GM19351 (cell line): ENCODE data around the gene RLBP1.
A peak's percentile ranks its signal among the peaks of the same experiment; 100 is the strongest.

Source experiments
- ATAC-seq: cut with Tn5 transposase; IDR thresholded peaks from one replicate; pipeline ENCODE4 v1.9.1; 2021; ENCODE audit warnings: mild to moderate bottlenecking, moderate library complexity; ENCODE audit not compliant: unreplicated experiment

The RLBP1 gene

DNA sequence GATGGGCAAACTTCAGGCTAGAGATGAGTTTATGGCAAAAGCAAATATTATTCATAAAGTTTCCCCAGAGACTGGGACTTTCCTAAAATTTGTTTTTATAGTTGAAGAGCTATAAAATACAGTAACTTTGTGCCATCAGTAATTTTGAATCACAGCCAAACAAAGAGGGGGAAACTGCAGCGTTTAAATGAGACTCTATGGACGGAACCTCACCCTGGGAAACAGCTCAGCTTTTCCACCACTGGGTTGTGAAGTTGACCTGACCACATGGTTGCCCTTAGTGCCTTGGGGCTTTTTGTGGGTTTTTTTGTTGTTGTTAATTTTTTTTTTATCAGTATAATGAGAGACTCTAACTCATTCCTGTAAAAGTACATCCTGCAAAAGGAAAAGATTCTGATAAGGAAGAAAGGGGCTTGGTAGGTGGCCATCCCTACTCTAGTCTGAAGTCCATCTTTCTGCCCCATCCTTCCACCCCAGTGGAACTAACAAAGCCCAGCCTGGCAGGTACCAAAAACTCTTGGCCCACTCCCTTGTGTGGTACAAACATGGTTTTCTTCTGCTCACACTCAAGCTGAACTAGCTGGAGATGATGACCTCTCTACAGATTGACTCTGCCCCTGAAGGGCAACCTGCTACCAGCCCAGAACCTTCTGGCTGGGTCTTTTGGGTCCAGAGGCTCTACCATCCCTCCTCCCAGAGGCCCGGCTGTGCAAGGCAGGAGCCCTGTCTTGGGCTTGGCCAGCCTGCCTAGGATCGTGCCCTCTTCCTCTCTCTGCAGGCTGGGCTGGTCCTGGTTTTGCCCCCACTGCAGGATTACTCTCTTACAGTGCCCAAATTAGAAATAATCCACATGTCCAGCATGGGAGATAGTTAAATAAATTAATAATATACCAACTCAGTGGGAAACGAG, 41.2 kb downstream of the RLBP1 start:
- no peak for ATAC-seq

DNA sequence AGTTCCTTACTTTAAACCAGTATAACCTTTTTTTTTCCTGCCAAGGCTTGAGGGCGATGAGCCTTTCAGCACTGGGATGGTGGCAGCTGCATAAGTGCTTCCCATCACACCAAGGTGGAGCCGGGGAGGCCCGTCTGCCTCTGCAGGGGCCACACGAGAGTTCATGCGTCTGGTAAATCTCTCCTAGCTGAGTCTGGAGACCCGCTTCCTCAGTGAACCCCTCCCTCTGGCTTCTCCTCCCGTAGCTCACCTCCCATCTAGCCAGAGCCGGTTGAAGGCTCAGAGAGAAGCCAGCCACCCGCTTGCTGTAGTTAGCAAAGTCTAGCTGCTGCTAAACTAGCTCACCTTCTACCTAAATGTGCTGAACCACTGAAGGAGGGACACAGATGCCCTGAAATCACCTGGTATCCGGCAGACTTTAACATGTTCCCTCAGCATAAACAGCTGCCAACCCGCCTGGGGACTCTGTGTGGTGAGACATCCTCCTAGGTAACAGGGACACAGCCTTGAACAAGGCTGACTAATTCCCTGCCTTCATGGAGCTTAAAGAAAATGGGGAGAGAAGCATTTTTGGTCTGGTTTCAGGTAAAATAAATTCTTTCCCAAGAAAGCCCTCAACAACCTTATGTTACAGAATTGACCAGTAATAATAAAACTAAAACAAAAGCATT, 42.9 kb downstream of the RLBP1 start:
- no peak for ATAC-seq

- peak; percentile 45 for ATAC-seq
Observed at GRCh38 chr15:89177633-89178306, 43.6 kb downstream of the RLBP1 start.

DNA sequence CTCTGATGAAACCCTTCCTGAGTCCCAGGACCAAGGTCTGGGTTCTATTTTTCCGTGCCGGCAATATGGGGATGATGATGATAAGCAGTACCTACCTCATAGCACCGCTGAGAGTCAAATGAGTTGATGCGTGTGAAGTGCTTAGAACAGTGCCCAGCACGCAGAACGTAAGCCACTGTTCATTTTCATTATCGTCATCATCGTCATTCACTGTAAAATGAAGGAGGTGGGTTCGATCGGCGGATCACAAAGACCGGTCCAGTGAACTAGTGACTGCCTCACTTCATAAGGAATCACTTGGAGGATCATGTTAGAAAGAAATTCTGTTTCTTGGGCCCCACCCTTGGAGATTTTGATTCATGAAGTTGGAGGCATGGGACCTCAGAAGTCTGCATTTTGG, 44.3 kb downstream of the RLBP1 start:
- ATAC-seq: no peak

DNA sequence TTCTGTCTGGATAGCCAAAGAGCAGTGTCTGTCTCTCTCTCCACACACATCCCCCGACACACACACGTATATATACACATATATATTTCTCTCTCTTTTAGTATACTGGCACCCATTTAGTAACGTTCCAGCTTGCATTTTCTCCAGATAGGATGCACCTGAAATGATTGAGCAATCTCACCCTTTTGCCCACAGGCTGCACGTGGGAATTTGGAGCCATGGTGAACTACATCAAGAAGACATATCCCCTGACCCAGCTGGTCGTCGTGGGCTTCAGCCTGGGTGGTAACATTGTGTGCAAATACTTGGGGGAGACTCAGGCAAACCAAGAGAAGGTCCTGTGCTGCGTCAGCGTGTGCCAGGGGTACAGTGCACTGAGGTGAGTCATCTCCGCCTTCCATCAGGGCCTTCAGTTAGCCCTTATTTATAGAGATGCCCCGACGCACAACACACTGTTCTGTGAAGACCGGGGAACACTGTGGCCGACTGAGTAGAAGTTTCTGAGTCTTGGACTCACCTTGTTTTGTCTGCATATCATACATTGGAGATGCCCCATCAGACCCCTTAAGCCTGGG, 45.7 kb downstream of the RLBP1 start:
- ATAC-seq: no peak

DNA sequence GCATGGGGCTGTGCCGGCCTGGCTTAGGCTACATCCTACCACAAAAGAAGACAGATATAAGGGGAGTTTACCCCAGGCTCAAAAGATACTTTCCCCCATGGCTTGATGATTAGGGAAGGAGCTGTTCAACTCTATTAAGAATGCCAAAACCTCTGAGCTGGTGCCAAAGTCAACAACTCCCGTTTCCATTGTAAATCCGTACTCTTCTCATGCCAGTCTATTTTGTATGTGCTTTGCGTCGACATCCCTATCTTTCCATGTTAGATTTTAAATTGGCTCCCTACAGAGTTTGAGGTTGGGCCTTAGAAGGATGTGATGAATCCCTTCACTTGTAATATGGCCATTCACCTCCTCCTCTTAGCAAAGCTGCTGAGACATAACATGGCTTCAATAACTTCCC, 46.9 kb downstream of the RLBP1 start:
- ATAC-seq: no peak

DNA sequence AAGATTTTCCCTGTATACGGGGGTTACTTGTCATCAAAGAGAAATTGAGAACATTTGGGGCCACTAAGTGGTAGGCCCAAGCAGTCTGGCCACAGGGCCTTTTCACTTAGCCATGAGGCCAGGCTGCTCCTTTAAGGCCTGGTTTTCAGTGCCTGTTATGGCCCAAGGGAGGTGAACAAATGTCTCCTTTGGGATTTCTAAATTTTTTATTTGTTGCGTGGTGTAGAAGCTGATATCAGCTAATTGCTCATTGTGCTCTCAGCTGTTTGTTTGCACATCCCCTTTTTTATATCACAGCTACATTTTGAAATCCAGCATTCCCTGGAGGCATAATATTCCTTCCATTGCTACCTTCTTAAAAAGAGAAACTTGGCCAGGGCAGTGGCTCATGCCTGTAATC, 48.5 kb downstream of the RLBP1 start:
- ATAC-seq: no peak

DNA sequence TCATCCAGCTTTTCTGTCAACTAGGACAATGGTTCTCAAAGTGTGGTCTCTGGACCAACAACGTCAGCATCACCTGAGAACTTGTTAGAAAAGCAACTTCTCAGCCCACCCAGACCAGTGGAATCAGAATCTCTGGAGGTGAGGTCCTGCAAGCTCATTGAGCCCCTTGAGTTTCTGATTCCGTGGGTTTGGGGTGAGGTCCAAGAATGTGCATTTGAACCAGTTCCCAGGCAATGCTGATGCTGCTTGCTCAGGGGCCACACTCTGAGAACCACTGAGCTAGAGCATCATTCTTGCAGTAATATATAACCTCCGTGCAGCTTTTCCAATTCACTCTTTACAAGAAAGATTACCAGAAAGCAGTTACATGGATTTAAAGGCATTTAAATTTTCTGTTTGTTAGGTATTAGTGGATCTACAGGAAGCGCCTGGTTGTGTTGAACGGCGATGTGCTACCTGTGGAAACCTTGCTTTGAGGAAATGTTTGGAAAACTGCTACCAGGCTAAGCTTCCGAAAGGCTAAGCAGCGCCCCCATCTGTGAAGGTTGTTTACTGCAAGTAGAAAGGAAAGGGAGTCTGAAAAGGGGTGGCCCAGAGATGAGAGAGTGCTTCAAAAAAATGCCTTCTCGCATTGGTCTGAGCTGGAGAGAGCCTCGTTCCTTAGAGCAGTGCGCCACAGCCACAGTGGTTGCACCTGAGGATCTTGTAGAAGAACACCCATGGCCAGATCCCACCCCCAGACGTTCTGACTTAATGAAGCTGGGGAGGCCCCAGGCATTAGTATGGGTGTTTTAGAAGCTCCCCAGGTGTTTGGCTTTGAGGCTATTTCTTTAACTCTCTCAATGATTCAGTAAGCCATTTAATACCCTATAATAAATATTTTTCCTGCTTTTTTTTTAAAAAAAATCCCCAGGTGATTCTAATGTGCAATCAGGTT, 50.0 kb downstream of the RLBP1 start:
- no peak for ATAC-seq

DNA sequence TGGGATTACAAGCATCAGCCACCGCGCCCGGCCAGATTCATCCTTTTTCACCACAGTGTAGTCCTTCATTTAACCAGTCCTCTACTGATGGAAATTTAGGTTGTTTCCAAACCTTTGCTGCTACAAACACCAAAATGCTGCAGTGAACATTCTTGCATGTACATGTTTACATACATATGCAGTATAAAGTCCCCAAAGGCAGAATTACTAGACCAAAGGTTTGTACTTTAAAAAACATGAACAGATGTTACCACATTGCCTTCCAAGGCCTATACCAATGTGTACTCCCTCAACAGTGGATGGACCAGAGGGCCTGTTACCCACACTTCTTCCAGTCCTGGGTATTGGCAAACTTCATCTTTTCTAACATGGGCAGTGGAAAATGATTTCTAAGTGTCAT, 51.0 kb downstream of the RLBP1 start:
- ATAC-seq: no peak

GRCh38 chr15:89168316-89168833, 53.0 kb downstream of the RLBP1 start:
- no peak for ATAC-seq

DNA sequence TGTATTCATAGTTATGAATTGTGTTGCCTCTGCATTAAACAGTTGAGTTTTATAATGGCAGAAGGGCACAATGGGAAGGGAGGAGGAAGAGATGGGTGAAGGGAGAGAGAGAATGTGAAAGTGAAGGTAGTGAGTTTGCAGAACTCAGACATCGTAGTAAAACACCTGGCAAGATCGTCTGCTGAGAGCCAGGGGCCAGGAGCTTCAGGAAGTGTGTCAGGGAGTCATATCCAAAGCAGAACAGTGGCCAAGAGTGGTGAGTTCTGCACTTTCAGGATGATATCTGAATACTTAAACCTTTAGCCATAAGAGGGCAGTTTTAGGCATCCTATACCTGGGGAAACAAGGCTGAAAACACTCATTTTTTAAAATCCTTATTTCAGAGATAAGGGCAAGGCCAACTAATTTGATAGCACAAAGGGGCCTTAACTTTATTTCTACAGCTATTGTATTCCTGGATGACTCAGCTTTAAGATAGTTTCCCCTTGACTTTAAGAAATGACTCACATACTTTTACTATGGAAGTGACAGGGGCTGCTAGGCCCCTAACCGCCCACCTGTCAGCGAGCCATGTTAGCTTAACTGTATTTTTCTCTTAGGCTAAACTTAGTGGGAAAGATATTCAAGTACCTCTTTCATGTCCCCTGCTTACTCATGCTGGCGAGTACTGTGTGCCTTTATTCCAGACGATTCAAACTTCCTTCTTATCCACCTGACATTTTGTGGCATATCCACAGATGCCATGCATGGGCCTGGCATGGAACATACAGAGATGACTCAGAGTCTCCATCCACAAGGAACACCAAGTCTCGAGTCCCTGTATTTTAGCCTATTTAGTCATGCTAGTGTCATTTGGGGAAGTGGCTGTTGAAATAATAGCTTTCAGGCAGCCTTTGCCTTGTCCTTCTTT, 53.9 kb downstream of the RLBP1 start:
- peak; percentile 78 for ATAC-seq

DNA sequence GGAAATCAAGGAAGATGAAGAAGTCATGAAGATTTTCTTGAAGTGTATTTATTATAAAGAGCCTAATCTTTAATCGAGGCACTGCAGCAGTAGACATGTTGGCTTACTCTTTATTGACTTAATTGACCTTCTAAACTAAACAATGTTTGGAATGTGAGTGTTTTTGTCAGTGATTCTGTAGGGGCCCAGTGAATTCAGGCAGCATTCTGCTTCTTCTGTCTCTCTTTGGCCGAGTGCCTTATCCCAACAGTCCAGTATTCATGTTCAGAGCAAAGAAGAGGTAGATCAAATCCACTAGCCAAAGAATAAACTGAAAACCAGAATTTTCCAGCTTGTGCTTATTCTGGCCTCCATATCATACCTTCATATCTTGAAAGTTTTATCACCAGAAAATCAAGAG, 55.7 kb downstream of the RLBP1 start:
- ATAC-seq: no peak

DNA sequence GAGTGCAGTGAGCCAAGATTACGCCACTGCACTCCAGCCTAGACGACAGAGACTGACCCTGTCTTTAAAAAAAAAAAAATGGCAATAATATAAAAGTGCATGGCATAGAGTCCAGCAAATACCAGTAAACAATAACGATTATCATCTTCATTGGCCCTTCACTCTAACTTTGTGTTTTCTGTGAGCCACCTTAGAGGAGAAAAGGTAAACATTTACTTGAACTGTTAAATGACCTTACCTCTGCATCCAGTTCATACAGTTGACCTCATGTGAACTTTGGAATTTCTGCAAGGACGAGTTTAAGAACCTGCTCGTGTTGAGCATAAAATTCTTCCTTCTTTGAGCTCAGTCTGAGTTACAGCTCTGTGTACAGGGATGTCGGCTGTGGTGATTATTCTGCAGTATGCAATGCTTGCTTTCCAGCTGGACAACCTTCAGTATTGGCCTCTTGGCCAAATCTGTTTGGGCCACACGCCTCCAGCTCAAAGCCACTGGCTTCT, 56.6 kb downstream of the RLBP1 start:
- no peak for ATAC-seq

- no peak for ATAC-seq
Observed at GRCh38 chr15:89163271-89164055, 57.9 kb downstream of the RLBP1 start.

DNA sequence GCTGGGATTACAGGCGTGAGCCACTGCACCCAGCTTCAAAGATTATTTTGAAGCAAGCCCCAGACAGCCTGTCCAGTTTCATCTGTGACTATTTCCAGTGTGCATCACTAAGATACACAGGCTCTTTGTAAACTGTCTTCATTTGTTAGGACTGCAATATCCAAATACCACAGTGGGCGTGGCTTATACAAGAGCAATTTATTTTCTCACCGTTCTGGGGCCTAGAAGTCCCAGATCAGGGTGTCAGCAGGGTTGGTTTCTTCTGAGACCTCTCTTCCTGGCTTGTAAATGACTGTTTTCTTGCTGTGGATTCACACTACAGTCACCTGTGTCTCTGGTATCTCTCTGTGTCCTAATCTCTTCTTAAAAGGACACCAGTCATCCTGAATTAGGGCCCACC, 59.7 kb downstream of the RLBP1 start:
- ATAC-seq: no peak
